ENCODE results near the gene FUT7. TPM values are rescaled to one million over a fixed set of nuclear protein-coding genes. Genes with fewer than 3 reads are reported as not detected.

FUT7 gene
- total RNA-seq, 1 experiment from 2014 or later: 0.12 TPM

DNA sequence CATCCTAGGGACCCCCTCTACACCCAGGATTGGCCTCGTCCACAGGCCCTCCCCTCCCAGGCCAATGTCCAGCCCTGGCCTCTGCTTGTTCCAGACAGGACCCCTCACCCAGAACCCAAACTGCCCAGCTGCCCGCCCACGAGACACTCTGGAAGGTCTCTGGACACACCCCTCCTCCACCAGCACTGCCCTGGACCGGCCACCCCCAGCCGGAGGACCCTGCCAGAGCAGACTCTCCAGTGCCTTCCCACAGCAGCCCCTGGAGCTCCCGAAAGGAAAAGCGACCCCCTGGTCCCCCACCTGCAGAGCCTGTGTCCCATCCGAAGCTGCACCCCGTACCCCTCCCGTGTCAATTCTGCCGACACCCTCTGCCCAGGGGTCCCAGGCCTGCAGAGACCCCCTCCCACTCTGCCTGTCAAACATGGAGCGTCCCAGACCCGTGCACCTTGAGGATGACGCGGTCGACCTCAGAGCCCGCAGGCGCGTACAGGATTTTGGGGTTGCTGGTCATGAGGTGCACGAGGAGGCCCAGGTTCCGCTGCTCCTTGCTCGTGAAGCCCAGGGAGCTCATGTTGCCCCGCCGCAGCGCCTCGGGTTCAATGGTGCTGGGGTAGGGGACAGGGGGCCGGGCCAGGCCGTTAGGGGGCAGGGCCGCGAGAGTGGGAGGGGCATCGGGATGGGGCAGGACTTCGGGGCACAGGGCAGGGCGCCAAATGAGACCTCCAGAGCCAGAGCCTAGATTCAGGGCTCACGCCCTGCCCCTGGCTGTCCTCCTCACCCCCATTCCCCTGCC is 11.8 kb downstream of the FUT7 start:
- POLR2A ChIA-PET: interaction anchor here (0.6 kb wide), 1 partner anchor 52 kb away, joined by 4 read pairs; no protein-coding TSS in a partner anchor

DNA sequence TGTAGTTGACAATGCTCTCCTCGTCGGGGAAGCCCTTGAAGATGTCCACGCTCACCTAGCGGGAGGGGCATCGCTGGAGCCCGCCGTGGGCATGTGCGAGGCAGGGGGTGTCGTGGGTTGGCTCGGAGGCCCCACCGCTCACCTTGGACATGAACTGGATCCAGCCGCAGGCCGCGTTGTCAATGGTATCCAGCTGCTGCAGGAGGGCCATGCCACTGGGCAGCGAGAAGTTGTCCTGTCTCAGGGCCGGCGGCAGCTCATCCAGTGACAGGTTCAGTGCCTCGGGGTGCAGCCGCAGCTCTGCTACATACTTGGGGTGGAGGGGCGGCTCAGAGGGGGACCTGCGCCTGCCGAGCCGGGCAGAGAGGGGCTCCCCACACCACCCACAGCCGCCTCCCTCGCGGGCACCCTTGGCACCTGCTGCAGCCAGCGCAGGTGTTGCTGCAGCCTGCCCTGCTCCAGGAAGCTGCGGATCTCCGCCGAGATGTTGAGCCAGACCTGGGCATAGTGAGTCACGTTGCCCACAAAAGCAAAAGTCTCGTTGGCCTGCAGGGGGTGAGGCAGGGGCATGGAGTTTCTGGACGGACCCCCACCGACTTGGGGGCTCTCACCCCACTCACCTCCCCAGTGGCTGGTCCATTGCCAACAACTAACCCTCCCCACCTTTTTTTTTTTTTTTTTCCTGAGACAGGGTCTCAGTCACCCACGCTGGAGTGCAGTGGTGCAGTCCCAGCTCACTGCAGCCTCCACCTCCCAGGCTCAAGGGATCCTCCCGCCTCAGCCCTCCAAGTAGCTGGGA is 12.9 kb downstream of the FUT7 start:
- TF ChIP-seq, protein P1, sequence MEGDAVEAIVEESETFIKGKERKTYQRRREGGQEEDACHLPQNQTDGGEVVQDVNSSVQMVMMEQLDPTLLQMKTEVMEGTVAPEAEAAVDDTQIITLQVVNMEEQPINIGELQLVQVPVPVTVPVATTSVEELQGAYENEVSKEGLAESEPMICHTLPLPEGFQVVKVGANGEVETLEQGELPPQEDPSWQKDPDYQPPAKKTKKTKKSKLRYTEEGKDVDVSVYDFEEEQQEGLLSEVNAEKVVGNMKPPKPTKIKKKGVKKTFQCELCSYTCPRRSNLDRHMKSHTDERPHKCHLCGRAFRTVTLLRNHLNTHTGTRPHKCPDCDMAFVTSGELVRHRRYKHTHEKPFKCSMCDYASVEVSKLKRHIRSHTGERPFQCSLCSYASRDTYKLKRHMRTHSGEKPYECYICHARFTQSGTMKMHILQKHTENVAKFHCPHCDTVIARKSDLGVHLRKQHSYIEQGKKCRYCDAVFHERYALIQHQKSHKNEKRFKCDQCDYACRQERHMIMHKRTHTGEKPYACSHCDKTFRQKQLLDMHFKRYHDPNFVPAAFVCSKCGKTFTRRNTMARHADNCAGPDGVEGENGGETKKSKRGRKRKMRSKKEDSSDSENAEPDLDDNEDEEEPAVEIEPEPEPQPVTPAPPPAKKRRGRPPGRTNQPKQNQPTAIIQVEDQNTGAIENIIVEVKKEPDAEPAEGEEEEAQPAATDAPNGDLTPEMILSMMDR (IDR thresholded peaks at IDR 0.05; ENCODE audit: unreplicated experiment): no peak
- intact Hi-C loops (cut with micrococcal nuclease): no loop called here
- ChIA-PET POLR2A (interaction anchor here (0.6 kb wide), 1 partner anchor 53 kb away, joined by 4 read pairs; no protein-coding TSS in a partner anchor), CTCF (interaction anchor here (3.0 kb wide), 1 partner anchor 9 kb away, joined by 14 read pairs; the partner anchor contains the start of gene ABCA2)
- BruUV-seq (replicated peaks): no TSS peak
- no peak overlapping the region for H3K27ac Mint-ChIP-seq (ENCODE audit: low read depth, unreplicated experiment)
- no peaks in the 10 kb centered on the region for H3K9me3 Mint-ChIP-seq (ENCODE audit: unreplicated experiment)
- H3K4me1 Mint-ChIP-seq (ENCODE audit: insufficient read depth, unreplicated experiment): no peaks in the 10 kb centered on the region
- no peak for DNase-seq (ENCODE audit: unreplicated experiment)
- no peak overlapping the region for H3K4me3 Mint-ChIP-seq (ENCODE audit: unreplicated experiment)
- peaks cover 13% of the 10 kb centered on the region for H3K36me3 Mint-ChIP-seq (ENCODE audit: insufficient read depth, unreplicated experiment)
- no peaks in the 10 kb centered on the region for H3K27me3 Mint-ChIP-seq (ENCODE audit: insufficient read depth, unreplicated experiment)

More for the DNA sequence above, 11.8 kb downstream of the FUT7 start:
- no peak overlapping the region for H3K4me3 Mint-ChIP-seq (ENCODE audit: unreplicated experiment)
- H3K36me3 Mint-ChIP-seq (ENCODE audit: insufficient read depth, unreplicated experiment): peaks cover 10% of the 10 kb centered on the region
- H3K27ac Mint-ChIP-seq (ENCODE audit: low read depth, unreplicated experiment): no peak overlapping the region
- H3K27me3 Mint-ChIP-seq (ENCODE audit: insufficient read depth, unreplicated experiment): no peaks in the 10 kb centered on the region
- CTCF ChIA-PET: interaction anchor here (0.6 to 3.0 kb wide), 4 partner anchors 8 to 27 kb away, joined by 3 to 14 read pairs (median 4); partner anchors contain the start of gene ABCA2
- intact Hi-C loops (cut with micrococcal nuclease): no loop called here
- no peaks in the 10 kb centered on the region for H3K9me3 Mint-ChIP-seq (ENCODE audit: unreplicated experiment)
- no peak for DNase-seq (ENCODE audit: unreplicated experiment)
- no TSS peak for BruUV-seq (replicated peaks)
- TF ChIP-seq, protein P1 (IDR thresholded peaks at IDR 0.05; ENCODE audit: unreplicated experiment): no peak
- H3K4me1 Mint-ChIP-seq (ENCODE audit: insufficient read depth, unreplicated experiment): no peaks in the 10 kb centered on the region

DNA sequence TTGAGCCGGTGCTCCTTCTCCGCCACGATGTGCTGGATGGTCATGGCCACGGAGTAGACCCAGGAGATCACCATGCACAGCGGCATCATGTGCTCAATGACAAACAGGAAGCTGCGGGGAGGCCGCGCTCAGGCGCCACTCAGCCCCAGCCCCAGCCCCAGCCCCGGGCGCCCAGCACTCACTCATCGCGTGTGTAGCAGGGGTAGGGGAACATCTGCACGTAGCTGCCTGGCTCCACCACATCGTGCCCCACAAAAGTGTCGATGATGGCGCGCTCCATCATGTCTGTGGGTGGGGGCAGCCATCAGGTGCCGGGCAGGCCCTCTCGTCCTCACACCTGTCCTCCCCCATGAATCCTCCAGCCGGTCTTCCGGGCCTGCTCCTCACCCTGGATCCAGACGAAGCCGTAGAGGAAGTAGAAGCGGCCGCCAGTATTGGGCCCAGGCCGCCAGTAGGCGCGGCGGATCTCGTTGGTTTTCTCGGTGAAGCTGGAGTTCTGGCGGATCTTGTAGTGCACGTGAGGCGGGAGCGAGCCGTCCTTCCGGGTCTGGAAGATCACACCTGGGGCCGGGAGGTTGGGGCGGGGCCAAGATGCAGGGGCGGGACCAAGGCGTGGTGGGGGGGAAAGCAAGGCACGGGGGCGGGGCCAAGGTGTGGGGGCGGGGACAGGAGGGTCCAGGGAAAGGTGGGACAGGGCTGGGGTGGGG is 13.9 kb downstream of the FUT7 start:
- TF ChIP-seq, protein P1 (IDR thresholded peaks at IDR 0.05; ENCODE audit: unreplicated experiment): no peak
- ChIA-PET POLR2A (no interaction called here), CTCF (interaction anchor here (3.0 kb wide), 1 partner anchor 10 kb away, joined by 14 read pairs; the partner anchor contains the start of gene ABCA2)
- no peaks in the 10 kb centered on the region for H3K9me3 Mint-ChIP-seq (ENCODE audit: unreplicated experiment)
- no peaks in the 10 kb centered on the region for H3K4me1 Mint-ChIP-seq (ENCODE audit: insufficient read depth, unreplicated experiment)
- no peak for DNase-seq (ENCODE audit: unreplicated experiment)
- no peaks in the 10 kb centered on the region for H3K27me3 Mint-ChIP-seq (ENCODE audit: insufficient read depth, unreplicated experiment)
- no peak overlapping the region for H3K27ac Mint-ChIP-seq (ENCODE audit: low read depth, unreplicated experiment)
- intact Hi-C loops (cut with micrococcal nuclease): no loop called here
- H3K4me3 Mint-ChIP-seq (ENCODE audit: unreplicated experiment): no peak overlapping the region
- peaks cover 13% of the 10 kb centered on the region for H3K36me3 Mint-ChIP-seq (ENCODE audit: insufficient read depth, unreplicated experiment)
- BruUV-seq (replicated peaks): no TSS peak
